AG09319 (cell line): ENCODE measurements around the gene NRXN2.

ENCODE experiments used
- DNase-seq: peaks from one replicate; pipeline ENCODE4 v3.0.0-alpha.2; 2010; ENCODE audit warnings: low read depth; ENCODE audit errors: extremely low read depth
- TF ChIP-seq, protein P1 (sequence below): IDR thresholded peaks from 2 replicates; pipeline ENCODE4 v1.5.1; 2011; ENCODE audit warnings: low read depth, mild to moderate bottlenecking, inconsistent platforms, low read length, moderate library complexity

Gene NRXN2

DNA sequence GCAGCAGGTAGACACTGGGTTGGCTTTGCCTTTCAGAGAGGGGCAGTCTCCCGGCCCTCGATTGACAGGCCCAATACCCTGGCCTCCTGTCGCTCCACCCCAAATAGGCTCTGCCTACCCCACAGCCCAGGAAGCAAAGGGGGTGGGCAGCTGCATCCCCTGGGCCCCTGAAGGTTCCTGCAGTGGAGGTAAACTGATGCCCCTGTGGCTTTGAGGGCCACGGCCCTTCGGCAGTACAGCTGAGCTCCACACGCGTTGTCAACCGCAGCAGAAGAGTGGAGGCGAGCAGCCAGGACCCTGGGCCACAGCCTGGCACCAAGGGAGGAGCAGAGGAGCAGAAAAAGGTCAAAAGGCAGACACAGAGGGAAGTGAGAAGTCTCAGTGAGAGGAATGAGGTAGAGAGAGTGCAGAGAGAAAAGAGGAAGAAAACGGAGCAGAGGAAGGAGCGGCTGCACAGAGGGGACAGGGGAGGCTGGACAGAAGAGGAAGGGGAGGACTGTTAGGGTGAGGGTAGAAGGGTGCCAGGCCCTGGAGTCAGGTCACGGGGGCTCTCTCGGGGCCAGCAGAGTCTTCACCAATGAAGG, 67.9 kb downstream of the NRXN2 start:
- TF ChIP-seq, protein P1, sequence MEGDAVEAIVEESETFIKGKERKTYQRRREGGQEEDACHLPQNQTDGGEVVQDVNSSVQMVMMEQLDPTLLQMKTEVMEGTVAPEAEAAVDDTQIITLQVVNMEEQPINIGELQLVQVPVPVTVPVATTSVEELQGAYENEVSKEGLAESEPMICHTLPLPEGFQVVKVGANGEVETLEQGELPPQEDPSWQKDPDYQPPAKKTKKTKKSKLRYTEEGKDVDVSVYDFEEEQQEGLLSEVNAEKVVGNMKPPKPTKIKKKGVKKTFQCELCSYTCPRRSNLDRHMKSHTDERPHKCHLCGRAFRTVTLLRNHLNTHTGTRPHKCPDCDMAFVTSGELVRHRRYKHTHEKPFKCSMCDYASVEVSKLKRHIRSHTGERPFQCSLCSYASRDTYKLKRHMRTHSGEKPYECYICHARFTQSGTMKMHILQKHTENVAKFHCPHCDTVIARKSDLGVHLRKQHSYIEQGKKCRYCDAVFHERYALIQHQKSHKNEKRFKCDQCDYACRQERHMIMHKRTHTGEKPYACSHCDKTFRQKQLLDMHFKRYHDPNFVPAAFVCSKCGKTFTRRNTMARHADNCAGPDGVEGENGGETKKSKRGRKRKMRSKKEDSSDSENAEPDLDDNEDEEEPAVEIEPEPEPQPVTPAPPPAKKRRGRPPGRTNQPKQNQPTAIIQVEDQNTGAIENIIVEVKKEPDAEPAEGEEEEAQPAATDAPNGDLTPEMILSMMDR = no peak
- no peak for DNase-seq

GRCh38 chr11:64654439-64654838, 68.6 kb downstream of the NRXN2 start:
- no peak for DNase-seq

GRCh38 chr11:64653388-64653973, 69.5 kb downstream of the NRXN2 start:
- TF ChIP-seq, protein P1 = no peak
- no peak for DNase-seq

More at GRCh38 chr11:64654439-64654838, 68.6 kb downstream of the NRXN2 start:
- TF ChIP-seq, protein P1 = no peak

- TF ChIP-seq, protein P1 = peak; percentile 95
- DNase-seq = no peak
Measured at GRCh38 chr11:64652586-64653387, 70.2 kb downstream of the NRXN2 start.

DNA sequence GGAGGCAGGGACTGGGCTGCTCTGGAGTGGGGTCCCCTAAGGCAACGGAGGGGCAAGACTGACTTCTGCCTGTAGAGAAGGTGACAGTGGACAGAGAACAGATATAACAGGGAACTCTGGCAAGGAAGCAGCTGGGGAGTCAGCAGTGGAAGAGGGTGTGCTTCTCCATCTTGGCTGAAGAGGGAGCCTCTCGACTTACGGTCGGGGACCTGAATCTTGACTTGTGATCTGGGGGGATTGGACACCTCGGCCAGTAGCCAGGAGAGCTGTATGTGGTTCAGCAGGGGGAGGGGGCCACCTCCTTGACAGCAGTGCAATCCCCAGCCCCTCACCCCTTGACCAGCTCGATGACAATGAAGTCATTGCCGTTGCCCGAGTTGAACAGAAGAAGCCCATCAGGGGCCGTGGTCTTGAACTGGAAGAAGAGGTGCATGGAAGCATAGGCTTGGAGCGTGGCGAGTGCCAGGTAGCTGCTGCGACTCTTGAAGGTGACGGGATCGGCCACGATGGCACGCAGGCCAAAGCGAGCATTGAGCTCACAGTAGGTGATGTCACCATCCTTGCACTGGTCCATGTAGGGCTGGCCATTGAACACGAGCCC, 72.0 kb downstream of the NRXN2 start:
- no peak for DNase-seq
- TF ChIP-seq, protein P1 = peak; percentile 46

DNA sequence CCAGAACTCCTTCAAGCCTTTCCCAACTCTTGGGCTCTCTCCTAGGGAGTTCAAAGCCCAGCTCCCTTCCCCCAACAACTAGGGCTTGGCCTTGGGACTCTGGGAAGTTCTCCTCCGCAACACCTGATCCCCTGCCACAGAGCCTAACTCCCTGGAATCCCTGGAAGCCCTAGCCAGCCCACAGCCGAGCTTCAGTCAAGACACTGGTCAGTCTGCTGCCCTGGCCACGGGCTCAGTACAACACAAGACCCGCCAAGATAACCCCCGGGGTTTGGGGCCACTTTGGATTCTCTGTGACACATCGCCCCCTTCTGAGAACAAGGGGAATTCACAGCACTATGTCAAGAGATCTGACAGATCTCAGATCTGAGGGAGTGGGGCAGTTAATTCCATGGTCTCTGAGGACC, 73.7 kb downstream of the NRXN2 start:
- TF ChIP-seq, protein P1 = peak; percentile 31
- no peak for DNase-seq

- DNase-seq = no peak
- TF ChIP-seq, protein P1 = no peak
Measured at GRCh38 chr11:64648551-64648950, 74.4 kb downstream of the NRXN2 start.
